Gastrocnemius medialis (tissue), 4 donors: ENCODE measurements around the gene FFAR4.

Source experiments
- CTCF ChIP-seq, 5 experiments: fragments of 450-650 bp in 3 of 5; fragments of 200-600 bp in 2 of 5; sonication (generic) in 2 of 5; IDR thresholded peaks in 4 of 5; conservative IDR thresholded peaks in 1 of 5; 1 replicate in 4 of 5; 2 replicates in 1 of 5; pipeline ENCODE4 v1.5.1; 2016 to 2019; ENCODE audit warnings: antibody characterized with exemption in 5 of 5, mild to moderate bottlenecking in 3 of 5, moderate library complexity in 3 of 5
- POLR2A ChIP-seq, 2 donors: fragments of 450-650 bp; IDR thresholded peaks; one replicate each; pipeline ENCODE4 v1.6.1; 2017; ENCODE audit warnings: antibody characterized with exemption in 2 of 2, mild to moderate bottlenecking in 2 of 2, moderate library complexity in 2 of 2

- TF ChIP-seq CTCF (IDR thresholded peaks at IDR 0.05 in 4 of 5, conservative IDR thresholded peaks at IDR 0.05 in 1 of 5) (no peak), POLR2A (IDR thresholded peaks at IDR 0.05) (no peak)
Measured at GRCh38 chr10:93535293-93535692, 31.2 kb upstream of the FFAR4 start.
